Right lobe of liver (tissue), 6 donors: ENCODE measurements around the gene MBOAT1. TPM values are rescaled to one million over a fixed set of nuclear protein-coding genes. Genes with fewer than 3 reads are reported as not detected.

Source experiments
- ATAC-seq, 4 donors: fragments of 200-7000 bp; cut with Tn5 transposase; one replicate each; pipeline ENCODE4 v1.9.1; 2020; ENCODE audit warnings: mild to moderate bottlenecking in 4 of 4, moderate library complexity in 4 of 4
- DNase-seq, 3 donors: peaks; one replicate each; pipeline ENCODE4 v3.0.0-alpha.2; 2020
- H3K27ac ChIP-seq, 3 donors: fragments of 200-600 bp; one replicate each; pipeline ENCODE4 v1.8.0; 2022
- H3K27me3 ChIP-seq, 2 donors: fragments of 200-600 bp; one replicate each; pipeline ENCODE4 v1.8.0; 2022
- H3K36me3 ChIP-seq, 4 donors: fragments of 200-600 bp; sonication (generic) in 1 of 4; one replicate each; pipeline versions ENCODE4 v1.5.1 to v1.8.0; 2017 to 2022; ENCODE audit warnings: control low read depth in 1 of 4
- H3K4me1 ChIP-seq, 4 donors: fragments of 200-600 bp; sonication (generic) in 1 of 4; one replicate each; pipeline versions ENCODE4 v1.5.1 to v1.8.0; 2017 to 2022; ENCODE audit warnings: control low read depth in 1 of 4
- H3K4me3 ChIP-seq, 3 donors: fragments of 200-600 bp; one replicate each; pipeline ENCODE4 v1.8.0; 2022
- H3K9me3 ChIP-seq, 4 donors: fragments of 200-600 bp; sonication (generic) in 1 of 4; one replicate each; pipeline versions ENCODE4 v1.5.1 to v1.8.0; 2017 to 2022; ENCODE audit warnings: control low read depth in 1 of 4
- CTCF ChIP-seq, 4 donors: fragments of 200-600 bp in 3 of 4; fragments of 450-650 bp in 1 of 4; IDR thresholded peaks; one replicate each; pipeline versions ENCODE4 v1.5.1 to v1.8.0; 2016 to 2022; ENCODE audit warnings: antibody characterized with exemption in 4 of 4, mild to moderate bottlenecking in 2 of 4
- POLR2A ChIP-seq: fragments of 450-650 bp; IDR thresholded peaks from one replicate; pipeline ENCODE4 v1.6.1; 2017; ENCODE audit warnings: antibody characterized with exemption, mild to moderate bottlenecking
- WGBS: methylation state at CpG from one replicate; pipeline ENCODE4 v1.1.6; 2018; ENCODE audit warnings: low coverage, low lambda C conversion rate; ENCODE audit not compliant: insufficient coverage; ENCODE audit errors: missing lambda C conversion rate; 5-methylcytosine and 5-hydroxymethylcytosine counted together
- intact Hi-C, 2 donors: fragments of 100-400 bp; cut with DNase I; formaldehyde crosslinking; loops; one replicate each; pipeline versions ENCODE4 v1.11.2 to v1.14.1; 2022
- long read RNA-seq: library from polyadenylated mRNA; unstranded; transcript quantifications from one replicate; pipeline ENCODE4 v2.0.0, GENCODE V29; 2019
- total RNA-seq, 6 experiments: library from RNA; depleted of rRNA in 2 of 6; stranded (reverse); fragments of >200 nt in 2 of 6; fragmentation: NEBNext Ultra II Directional in 3 of 6; extraction: Animal tissue kit (Norgen Biotek cat#: 25700) in 3 of 6; gene quantifications; one replicate each; pipeline versions ENCODE4 v1.1.0 to v1.2.4, GENCODE V29; 2016 to 2023
- donor health status: DM: no; HTN: yes; CAD: no.
- donor health status: DM: no; HTN: no; CAD: no.
- donor health status: DM: no; HTN: no; CAD: no.
- donor health status: DM: no; HTN: yes; CAD: no.
- donor health status: DM: no; HTN: yes; CAD: no.

MBOAT1 gene
- total RNA-seq = 10 to 100 TPM in 1 of 6 experiments, 1 to 10 TPM in 5; 3.6 to 10.0 (median 5.9) TPM
- long read RNA-seq, partial matches to known transcripts = 0 of 2 reads
- long read RNA-seq, other reads (novel, unspliced or antisense) = 2 of 2 reads

- no peaks in the 10 kb centered on the region for H3K9me3 ChIP-seq
- peaks cover 0 to 4% (median 0%) of the 10 kb centered on the region in 4 donors for H3K4me1 ChIP-seq
- H3K27ac ChIP-seq = peak within 1 kb of the TSS; percentile 73 to 90 (median 84)
- no peaks in the 10 kb centered on the region for H3K27me3 ChIP-seq
- intact Hi-C loops = no loop called here
- TF ChIP-seq POLR2A (peak; percentile 87), CTCF (IDR thresholded peaks at IDR 0.05) (peak in 3 of 4 donors; percentile 12 to 31 (median 22))
- peak within 1 kb of the TSS; percentile 66 to 83 (median 74) for H3K4me3 ChIP-seq
- peak; percentile 95 to 99 (median 96) for ATAC-seq
- peak; percentile 95 to 96 (median 95) for DNase-seq
- no peaks in the 10 kb centered on the region for H3K36me3 ChIP-seq
- 2% methylated on average over 26 of the region's 60 CpGs for WGBS
Measured at GRCh38 chr6:20212392-20213111, at the start of gene MBOAT1. Gene MBOAT1 (minus strand): TSS chr6:20212469. CDS start chr6:20212234, 235 bp downstream.

DNA sequence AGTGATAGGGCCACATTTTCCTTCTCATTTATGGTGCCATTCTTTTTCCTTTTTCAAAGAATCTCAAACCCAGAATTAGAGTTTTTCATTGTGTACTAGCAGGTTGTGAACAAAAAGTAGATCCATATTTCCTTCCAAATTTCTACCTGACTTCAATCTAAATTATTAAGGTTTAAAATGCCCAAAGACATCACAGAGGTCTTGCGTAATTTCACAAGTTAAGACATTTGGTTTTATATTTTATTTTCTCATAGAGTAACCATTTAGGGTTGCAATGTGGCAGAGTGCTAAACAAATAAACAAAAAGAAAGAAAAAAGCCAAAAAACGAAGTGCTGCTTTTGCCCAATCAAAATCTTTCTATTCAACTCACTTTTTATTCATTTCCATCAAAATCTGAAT lies 49.4 kb upstream of the MBOAT1 start:
- Histone ChIP-seq H3K27ac (no peak overlapping the region), H3K36me3 (no peaks in the 10 kb centered on the region), H3K9me3 (no peaks in the 10 kb centered on the region), H3K4me1 (no peaks in the 10 kb centered on the region), H3K4me3 (no peak overlapping the region), H3K27me3 (no peaks in the 10 kb centered on the region)
- TF ChIP-seq CTCF (IDR thresholded peaks at IDR 0.05) (no peak), POLR2A (no peak)
- ATAC-seq (no peak), DNase-seq (no peak)
- intact Hi-C loops = no loop called here
- 60% methylated on average over 2 of the region's 2 CpGs for WGBS

DNA sequence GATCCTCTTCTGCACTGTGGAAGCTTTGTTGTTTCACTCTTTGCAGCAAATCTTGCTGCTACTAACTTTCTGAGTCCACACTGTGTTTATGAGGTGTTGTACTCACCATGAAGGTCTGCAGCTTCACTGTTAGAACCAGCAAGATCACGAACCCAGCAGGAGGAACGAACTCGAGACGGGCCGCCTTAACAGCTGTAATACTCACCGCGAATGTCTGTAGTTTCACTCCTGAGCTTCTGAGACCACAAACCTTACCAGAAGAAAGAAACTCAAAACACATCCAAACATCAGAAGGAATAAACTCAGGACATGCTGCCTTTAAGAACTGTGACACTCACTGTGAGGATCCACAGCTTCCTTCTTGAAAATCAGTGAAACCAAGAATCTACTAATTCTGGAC lies 48.1 kb upstream of the MBOAT1 start:
- Histone ChIP-seq H3K4me1 (no peaks in the 10 kb centered on the region), H3K9me3 (no peaks in the 10 kb centered on the region), H3K36me3 (no peaks in the 10 kb centered on the region), H3K27me3 (no peaks in the 10 kb centered on the region), H3K4me3 (no peak overlapping the region), H3K27ac (no peak overlapping the region)
- DNase-seq (no peak), ATAC-seq (no peak)
- WGBS = 84% methylated on average over 6 of the region's 7 CpGs
- intact Hi-C loops = no loop called here
- TF ChIP-seq POLR2A (no peak), CTCF (IDR thresholded peaks at IDR 0.05) (no peak)

DNA sequence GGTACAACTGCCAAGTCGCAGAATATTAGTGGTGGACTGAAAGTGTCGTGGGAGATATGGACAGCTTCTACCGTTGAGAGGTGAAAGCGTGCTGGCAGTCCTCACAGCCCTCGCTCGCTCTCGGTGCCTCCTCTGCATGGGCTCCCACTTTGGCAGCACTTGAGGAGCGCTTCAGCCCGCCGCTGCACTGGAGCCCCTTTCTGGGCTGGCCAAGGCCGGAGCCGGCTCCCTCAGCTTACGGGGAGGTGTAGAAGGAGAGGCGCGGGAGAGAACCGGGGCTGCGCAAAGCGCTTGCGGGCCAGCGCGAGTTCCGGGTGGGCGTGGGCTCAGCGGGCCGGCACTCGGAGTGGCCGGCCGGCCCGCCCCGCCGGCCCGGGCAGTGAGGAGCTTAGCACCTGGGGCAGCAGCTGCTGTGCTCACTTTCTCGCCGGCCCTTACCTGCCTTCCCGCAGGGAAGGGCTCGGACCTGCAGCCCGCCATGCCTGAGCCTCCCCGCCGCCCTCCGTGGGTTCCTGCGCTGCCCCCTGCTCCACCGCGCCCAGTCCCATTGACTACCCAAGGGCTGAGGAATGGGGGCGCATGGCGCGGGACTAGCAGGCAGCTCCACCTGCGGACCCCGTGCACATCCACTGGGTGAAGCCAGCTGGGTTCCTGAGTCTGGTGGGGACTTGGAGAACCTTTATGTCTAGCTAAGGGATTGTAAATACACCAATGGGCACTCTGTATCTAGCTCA lies 47.2 kb upstream of the MBOAT1 start:
- Histone ChIP-seq H3K36me3 (no peaks in the 10 kb centered on the region), H3K9me3 (no peaks in the 10 kb centered on the region), H3K27ac (no peak overlapping the region), H3K4me1 (no peaks in the 10 kb centered on the region), H3K4me3 (no peak overlapping the region), H3K27me3 (no peaks in the 10 kb centered on the region)
- WGBS = no CpG with 5 or more reads among the region's 48 CpGs
- TF ChIP-seq POLR2A (no peak), CTCF (IDR thresholded peaks at IDR 0.05) (no peak)
- intact Hi-C loops = no loop called here
- DNase-seq = no peak
- no peak for ATAC-seq
